Type B pancreatic cell (in vitro differentiated cells): Measurements from ENCODE around the gene TMEM127. TPM values are rescaled to one million over a fixed set of nuclear protein-coding genes. Genes with fewer than 3 reads are reported as not detected.

Experiments
- DNase-seq: peaks from one replicate; pipeline ENCODE4 v3.0.0; 2021; ENCODE audit warnings: mixed read lengths; ENCODE audit not compliant: unreplicated experiment; ENCODE audit errors: extremely low spot score
- H3K27ac Mint-ChIP-seq: 2 replicates; pipeline ENCODE4 v1.8.0; 2021; ENCODE audit warnings: mild to moderate bottlenecking, mixed read lengths
- H3K27me3 Mint-ChIP-seq: 2 replicates; pipeline ENCODE4 v1.8.0; 2021; ENCODE audit warnings: mixed read lengths
- H3K36me3 Mint-ChIP-seq: 2 replicates; pipeline ENCODE4 v1.8.0; 2021; ENCODE audit warnings: mixed read lengths
- H3K4me1 Mint-ChIP-seq: one replicate; pipeline ENCODE4 v1.8.0; 2021; ENCODE audit warnings: mixed read lengths; ENCODE audit not compliant: unreplicated experiment
- H3K4me3 Mint-ChIP-seq: 2 replicates; pipeline ENCODE4 v1.8.0; 2021; ENCODE audit warnings: mild to moderate bottlenecking, mixed read lengths
- H3K9me3 Mint-ChIP-seq: 2 replicates; pipeline ENCODE4 v1.8.0; 2021; ENCODE audit warnings: mixed read lengths
- CTCF ChIP-seq: fragments of 200-600 bp; sonication (generic); conservative IDR thresholded peaks from 2 replicates; pipeline ENCODE4 v1.5.0; 2021; ENCODE audit warnings: antibody characterized with exemption, mild to moderate bottlenecking
- total RNA-seq: library from RNA; stranded (reverse); gene quantifications from 2 replicates; pipeline ENCODE4 v1.2.1, GENCODE V29; 2021; ENCODE audit warnings: low replicate concordance

Gene TMEM127
- total RNA-seq, 1 donor from 2014 or later: 40.5 TPM

GRCh38 chr2:96267159-96267971 is 1.6 kb upstream of the TMEM127 start:
- H3K36me3 Mint-ChIP-seq: peaks cover 7% of the 10 kb centered on the region
- no peaks in the 10 kb centered on the region for H3K9me3 Mint-ChIP-seq
- TF ChIP-seq CTCF: peak; percentile 47
- peaks cover 21% of the 10 kb centered on the region for H3K4me1 Mint-ChIP-seq
- H3K27ac Mint-ChIP-seq: no peak overlapping the region
- no peaks in the 10 kb centered on the region for H3K27me3 Mint-ChIP-seq
- no peak for DNase-seq
- peak overlapping the region; percentile 88 for H3K4me3 Mint-ChIP-seq

GRCh38 chr2:96265349-96265839 is 403 bp downstream of the TMEM127 start:
- H3K27me3 Mint-ChIP-seq: no peaks in the 10 kb centered on the region
- H3K4me1 Mint-ChIP-seq: peaks cover 28% of the 10 kb centered on the region
- H3K9me3 Mint-ChIP-seq: no peaks in the 10 kb centered on the region
- no peak overlapping the region for H3K27ac Mint-ChIP-seq
- peaks cover 11% of the 10 kb centered on the region for H3K36me3 Mint-ChIP-seq
- peak; percentile 76 for DNase-seq
- no peak for TF ChIP-seq CTCF
- H3K4me3 Mint-ChIP-seq: peak overlapping the region; percentile 96

GRCh38 chr2:96264656-96265348 is 995 bp downstream of the TMEM127 start:
- no peak for DNase-seq
- peak overlapping the region; percentile 78 for H3K27ac Mint-ChIP-seq
- peak overlapping the region; percentile 88 for H3K4me3 Mint-ChIP-seq
- H3K4me1 Mint-ChIP-seq: peaks cover 30% of the 10 kb centered on the region
- no peaks in the 10 kb centered on the region for H3K9me3 Mint-ChIP-seq
- no peaks in the 10 kb centered on the region for H3K27me3 Mint-ChIP-seq
- peaks cover 12% of the 10 kb centered on the region for H3K36me3 Mint-ChIP-seq
- TF ChIP-seq CTCF: peak; percentile 70

GRCh38 chr2:96264086-96264485 is 1.7 kb downstream of the TMEM127 start:
- no peak for DNase-seq
- H3K9me3 Mint-ChIP-seq: no peaks in the 10 kb centered on the region
- H3K27ac Mint-ChIP-seq: peak overlapping the region; percentile 78
- TF ChIP-seq CTCF: no peak
- peaks cover 35% of the 10 kb centered on the region for H3K4me1 Mint-ChIP-seq
- H3K4me3 Mint-ChIP-seq: peak overlapping the region; percentile 88
- peaks cover 12% of the 10 kb centered on the region for H3K36me3 Mint-ChIP-seq
- no peaks in the 10 kb centered on the region for H3K27me3 Mint-ChIP-seq

- Mint-ChIP-seq H3K4me1 (peaks cover 34% of the 10 kb centered on the region), H3K9me3 (no peaks in the 10 kb centered on the region), H3K36me3 (peaks cover 5% of the 10 kb centered on the region), H3K27me3 (no peaks in the 10 kb centered on the region), H3K27ac (peak overlapping the region; percentile 27), H3K4me3 (peak overlapping the region; percentile 55)
- no peak for DNase-seq
- TF ChIP-seq CTCF: no peak
Measured at GRCh38 chr2:96262306-96262705, 3.5 kb downstream of the TMEM127 start.
